GM18870 (cell line): ENCODE measurements around the gene PLOD2.

Experiments
- ATAC-seq: cut with Tn5 transposase; IDR thresholded peaks from one replicate; pipeline ENCODE4 v1.9.1; 2021; ENCODE audit warnings: moderate library complexity; ENCODE audit not compliant: unreplicated experiment

PLOD2 gene

GRCh38 chr3:146166826-146167225 is 5.8 kb upstream of the PLOD2 start:
- ATAC-seq: no peak

DNA sequence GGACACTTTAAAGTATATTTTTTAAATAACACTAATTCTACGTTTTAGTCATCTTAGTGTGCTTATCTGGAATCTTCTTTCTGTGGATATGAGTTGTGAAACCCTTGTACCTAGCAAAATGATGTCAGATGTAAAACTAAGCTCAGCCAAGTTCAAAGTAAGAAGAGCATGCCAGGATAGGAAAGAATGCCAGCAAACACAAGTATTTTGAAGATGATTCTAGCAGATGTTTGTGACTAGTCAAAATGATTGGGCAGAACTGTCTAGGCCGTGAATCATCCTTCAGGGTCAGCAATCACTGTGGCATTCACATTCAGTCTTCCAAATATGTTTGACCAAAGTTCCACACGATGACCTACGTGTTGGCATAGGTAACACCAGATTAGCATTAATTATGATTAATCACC is 5.4 kb upstream of the PLOD2 start:
- no peak for ATAC-seq

- no peak for ATAC-seq
Observed at GRCh38 chr3:146165877-146166276, 4.9 kb upstream of the PLOD2 start.

GRCh38 chr3:146164971-146165769 is 4.2 kb upstream of the PLOD2 start:
- ATAC-seq: no peak

- no peak for ATAC-seq
Observed at GRCh38 chr3:146164506-146164905, 3.5 kb upstream of the PLOD2 start.

DNA sequence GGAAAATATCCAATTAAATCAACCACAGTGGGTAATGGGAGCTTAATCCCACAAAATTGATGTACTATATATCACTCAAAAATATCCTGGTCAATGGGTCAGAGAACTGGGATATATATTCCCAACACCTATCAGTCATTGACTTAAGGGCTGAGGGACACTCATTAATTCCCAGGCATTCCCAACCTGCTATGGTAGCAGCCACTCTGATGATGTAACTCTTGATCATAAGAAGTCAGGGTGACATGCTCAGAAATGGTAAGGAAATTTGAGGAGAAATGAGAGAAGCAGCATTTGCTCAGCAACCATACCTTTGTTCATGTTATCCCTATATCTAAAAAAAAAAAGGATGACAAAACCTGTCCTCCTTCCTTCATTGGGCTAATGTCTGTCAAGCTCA is 3.1 kb upstream of the PLOD2 start:
- no peak for ATAC-seq

DNA sequence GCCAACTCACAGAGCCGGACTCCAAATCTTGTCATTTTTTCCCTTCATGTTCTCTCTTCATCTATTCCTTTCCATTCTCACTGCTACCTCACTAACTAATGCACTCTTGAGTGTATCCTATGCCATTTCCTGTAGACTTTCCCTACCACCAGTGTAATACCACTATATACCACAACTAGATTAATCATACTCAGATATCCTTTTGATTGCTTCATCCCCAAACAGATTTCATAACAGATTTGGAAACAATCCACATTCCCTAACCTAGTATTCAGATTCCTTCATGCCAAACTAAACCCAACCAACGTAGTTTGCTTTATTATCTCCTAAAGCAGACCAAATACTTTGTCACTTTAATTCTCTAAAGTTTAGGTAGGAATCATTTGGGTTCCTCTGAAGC is 2.6 kb upstream of the PLOD2 start:
- ATAC-seq: no peak

DNA sequence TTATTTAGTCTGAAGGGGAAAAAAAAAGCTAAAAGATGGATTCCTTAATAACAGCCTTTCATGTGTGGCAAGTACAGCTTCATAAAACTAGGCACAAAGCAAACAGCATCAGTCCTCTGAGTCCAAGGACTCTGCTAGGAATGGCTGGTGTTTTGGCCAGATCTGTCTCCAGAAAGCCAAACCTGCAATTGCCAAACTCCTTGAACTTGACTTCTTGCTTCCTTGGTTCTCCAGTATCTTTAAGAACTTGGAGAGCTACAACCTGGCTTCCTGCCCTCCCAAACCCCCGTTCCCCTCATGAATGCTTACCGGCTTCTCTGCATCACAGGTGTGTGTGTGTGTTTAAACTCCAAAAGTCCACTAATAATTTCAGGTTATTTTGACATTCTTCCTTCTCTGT is 1.6 kb upstream of the PLOD2 start:
- no peak for ATAC-seq

GRCh38 chr3:146161663-146162002 is 649 bp upstream of the PLOD2 start:
- ATAC-seq: no peak

DNA sequence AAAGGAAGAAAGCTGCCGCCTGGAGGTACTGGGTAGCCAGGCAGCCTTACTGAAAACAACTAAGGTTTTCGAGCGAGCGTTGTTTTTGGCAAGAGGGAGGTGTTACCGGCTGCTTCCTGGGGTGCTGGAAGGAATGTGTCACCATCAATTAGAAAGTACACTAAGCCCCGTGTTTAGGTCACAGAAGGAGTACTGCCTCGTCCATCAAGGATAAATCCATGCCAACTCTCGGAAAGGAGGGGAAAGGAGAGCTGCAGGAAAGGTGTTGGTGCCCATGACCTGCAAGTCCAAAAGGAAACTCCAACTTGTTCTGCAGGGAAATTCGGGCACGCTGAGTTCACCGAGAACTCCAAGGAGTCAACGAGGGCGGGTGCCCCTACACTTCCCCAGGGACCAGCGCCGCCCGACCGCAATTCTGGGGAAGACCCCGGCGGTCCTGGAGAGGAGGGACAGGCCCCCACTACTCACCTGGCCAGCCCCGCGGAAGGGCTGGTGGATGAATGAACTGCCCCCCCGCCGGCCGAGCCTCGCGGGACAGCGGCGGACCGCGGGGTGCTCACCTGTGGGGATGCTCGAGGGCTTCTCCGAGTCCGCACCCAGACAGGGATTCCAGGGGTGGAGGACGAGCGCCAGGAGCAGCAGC is 542 bp downstream of the PLOD2 start:
- ATAC-seq: peak; percentile 26

GRCh38 chr3:146159616-146160320 is 1.2 kb downstream of the PLOD2 start:
- no peak for ATAC-seq

DNA sequence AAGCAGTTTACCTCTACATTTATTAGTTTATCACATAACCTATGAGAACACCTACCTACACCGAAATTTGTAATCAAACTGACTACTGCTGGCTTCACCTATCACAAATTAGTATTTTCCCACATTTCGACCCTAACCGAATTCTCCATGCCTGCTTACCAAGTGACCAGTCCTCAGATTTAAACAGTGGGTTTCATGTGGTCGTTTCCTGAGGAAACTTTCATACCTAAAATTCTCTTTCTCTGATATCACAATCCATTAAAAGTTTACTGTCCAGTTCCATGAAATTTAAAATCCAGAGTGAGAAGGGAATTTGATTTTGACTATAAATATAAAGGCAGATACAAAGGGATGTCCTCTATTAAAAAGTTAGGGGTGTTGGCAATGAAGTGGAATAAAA is 1.9 kb downstream of the PLOD2 start:
- no peak for ATAC-seq

- no peak for ATAC-seq
Observed at GRCh38 chr3:146157325-146158060, 3.5 kb downstream of the PLOD2 start.

- no peak for ATAC-seq
Observed at GRCh38 chr3:146156666-146157314, 4.2 kb downstream of the PLOD2 start.

GRCh38 chr3:146156095-146156494 is 4.9 kb downstream of the PLOD2 start:
- ATAC-seq: no peak

DNA sequence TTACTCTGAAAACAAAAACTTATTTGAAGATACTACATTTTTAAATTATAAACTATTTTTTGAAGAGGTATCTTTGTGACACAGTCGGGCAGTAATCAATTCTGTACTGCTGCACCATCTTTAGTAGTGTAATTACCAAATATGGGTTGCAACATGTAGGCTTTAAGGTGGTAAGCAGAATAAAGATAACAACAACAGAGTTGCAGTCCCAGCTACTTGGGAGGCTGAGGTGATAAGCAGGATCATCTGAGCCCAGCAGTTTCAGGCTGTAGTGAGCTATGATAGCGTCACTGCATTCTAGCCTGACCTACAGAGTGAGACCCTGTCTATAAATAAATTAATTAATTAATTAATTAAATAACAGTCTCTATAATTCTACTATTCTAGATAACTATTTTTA is 6.0 kb downstream of the PLOD2 start:
- no peak for ATAC-seq

DNA sequence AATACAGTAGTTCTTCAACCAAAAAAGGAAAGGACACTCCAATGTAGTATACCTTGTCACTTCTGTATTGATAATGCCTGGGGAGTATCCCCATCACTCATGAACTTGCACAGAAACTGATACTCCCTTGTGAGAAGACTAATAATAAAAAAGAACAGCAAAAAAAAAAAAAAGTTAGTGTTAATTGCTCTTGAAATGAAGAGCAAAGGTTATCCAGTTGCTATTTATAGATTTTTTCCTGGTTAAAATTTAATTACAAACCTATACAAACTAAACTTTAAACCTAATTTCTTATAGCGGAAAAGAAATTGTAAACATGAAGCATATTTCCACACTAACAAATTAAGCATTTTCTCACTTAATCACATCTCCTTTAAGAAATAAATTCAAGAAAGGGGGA is 6.7 kb downstream of the PLOD2 start:
- no peak for ATAC-seq

- ATAC-seq: no peak
Observed at GRCh38 chr3:146153429-146153828, 7.6 kb downstream of the PLOD2 start.

DNA sequence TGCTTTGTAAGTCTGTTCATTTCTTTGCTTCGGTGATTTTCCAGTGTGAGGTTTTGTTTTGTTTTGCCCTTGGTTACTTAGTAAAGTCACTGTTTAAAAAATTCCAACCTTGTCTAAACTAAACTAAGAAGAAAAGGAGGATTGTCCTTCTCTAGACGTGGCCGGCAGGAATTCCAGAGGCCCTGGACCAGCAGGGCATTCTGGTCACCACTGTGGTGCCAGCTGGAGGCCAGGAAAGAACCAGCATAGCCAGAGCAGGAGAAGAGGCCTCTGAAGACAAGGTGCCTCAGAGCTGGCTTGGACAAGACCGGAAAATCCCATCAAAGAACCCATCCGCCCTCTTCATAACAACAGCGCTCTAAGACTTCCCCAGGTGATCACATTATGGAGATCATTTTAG is 8.2 kb downstream of the PLOD2 start:
- no peak for ATAC-seq

- no peak for ATAC-seq
Observed at GRCh38 chr3:146148468-146148931, 12.5 kb downstream of the PLOD2 start.

- ATAC-seq: no peak
Observed at GRCh38 chr3:146145642-146146041, 15.3 kb downstream of the PLOD2 start.
